NCI-H510A (cell line): ENCODE measurements around the gene PLA2G2F.

Experiments used
- DNase-seq: peaks from one replicate; lab custom pipeline; 2025; lab: John Stamatoyannopoulos, UW

PLA2G2F gene

DNA sequence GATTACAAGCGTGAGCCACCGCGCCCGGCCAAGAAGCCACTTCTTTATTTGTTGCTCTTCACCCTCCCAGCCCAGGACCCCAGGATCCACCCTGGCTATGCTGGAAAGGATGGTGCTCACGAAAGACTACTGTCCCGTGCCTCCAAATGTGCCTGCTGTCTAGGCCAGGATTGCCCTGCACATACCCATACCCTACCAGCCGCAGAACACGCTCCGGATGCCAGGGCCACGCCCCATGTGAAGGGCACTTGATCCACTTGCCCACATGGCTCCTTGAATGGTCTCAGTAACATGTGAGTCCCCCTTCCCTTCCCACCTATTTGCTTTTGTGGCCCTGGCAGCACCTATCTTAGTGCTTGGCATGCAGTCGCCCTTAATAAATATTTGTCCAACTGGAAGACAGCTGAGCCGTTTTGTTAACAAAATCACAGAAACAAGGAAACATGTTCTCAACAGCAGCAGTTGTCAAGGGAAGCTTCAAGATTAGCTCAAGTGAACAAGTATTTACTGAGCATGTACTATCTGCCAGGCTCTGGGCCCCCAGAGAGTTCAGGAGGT is 33.0 kb downstream of the PLA2G2F start:
- no peak for DNase-seq

DNA sequence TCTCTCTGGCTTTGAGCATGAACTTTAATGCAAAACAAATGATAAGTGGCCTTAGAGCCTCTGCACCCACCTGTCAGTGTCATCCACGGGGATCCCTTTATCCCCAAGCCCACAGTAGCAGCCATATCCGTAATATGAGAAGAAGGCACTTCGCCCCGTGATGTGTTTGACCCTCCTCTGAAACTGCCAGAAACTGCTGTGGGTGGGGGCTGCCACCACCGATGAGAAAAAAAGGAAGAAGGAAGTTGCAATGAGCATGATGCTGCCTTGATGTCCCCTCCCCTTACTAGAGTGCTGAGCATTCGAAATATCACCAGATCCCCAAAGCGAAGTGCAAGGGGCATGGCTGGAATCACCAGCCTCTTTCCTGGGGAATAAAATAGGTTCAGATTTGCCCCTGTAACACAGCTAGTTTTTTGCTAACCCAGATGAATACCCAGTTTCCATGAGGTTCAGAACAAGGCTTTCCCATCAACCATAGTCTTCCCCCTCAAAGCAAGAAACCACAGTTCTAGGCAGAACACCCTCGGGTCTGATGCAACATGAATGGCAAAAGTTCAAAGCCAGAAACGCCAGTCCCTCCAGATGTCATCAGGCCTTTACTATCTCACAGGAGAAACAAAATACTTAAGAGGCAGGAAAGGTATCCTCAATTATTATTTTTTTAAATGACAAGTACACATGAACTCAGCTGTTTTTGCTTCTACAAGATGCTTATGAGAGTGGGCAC is 36.0 kb downstream of the PLA2G2F start:
- DNase-seq: no peak

DNA sequence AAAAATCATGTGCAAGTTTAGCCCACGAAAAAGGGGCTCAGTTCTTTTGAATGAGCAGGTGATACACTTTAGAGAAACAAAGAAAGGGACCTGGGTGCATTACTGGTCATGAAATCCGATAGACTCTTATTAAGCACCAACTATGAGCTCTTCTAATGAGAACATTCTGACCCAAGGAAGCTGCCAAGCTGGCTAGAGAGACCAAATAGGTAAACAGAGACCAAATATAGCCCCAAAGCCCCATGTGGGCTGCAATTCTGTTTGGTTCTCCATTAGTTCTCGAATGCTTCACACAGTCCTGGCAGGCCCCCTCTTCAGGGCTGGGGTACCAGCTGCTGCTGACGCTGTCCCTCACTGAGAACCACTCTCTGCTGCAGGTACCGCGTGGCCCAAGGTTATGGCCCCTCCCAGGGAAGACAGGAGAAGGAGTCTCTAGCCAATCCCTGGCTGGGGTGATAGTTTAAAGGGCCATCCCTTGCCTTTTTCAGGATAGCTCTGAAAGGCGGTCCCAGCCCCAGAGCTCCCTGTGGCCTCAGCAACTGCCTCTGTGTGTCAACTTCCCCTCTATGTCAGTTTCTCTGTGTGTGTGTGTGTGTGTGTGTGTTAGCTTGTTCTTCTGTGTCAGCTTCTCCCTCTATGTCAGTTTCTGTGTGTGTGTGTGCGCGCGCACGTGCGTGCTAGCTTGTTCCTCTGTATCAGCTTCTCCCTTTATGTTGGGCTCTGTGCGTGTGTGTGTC is 39.7 kb downstream of the PLA2G2F start:
- DNase-seq: no peak

DNA sequence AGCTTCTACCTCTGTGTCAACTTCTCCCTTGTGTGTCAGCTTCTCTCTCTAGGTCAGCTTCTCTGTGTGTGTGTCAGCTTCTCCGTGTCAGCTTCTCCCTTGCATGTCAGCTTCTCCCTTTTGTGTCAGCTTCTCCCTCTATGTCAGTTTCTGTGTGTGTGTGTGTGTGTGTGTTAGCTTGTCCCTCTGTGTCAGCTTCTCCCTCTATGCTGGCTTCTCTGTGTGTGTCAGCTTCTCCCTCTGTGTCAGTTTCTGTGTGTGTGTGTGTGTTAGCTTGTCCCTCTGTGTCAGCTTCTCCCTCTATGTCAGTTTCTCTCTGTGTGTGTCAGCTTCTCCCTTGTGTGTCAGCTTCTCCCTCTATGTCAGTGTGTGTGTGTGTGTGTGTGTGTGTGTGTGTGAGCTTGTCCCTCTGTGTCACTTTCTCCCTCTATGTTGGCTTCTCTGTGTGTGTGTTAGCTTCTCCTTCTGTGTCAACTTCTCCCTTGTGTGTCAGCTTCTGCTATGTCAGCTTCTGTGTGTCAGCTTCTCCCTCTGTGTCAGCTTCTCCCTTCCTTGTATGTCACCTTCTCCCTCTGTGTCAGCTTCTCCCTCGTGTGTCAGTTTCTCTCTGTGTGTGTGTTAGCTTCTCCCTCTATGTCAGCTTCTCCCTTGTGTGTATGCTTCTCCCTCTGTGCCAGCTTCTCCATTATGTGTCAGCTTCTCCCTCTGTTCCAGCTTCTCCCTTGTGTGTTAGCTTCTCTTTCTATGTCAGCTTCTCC is 40.4 kb downstream of the PLA2G2F start:
- no peak for DNase-seq

DNA sequence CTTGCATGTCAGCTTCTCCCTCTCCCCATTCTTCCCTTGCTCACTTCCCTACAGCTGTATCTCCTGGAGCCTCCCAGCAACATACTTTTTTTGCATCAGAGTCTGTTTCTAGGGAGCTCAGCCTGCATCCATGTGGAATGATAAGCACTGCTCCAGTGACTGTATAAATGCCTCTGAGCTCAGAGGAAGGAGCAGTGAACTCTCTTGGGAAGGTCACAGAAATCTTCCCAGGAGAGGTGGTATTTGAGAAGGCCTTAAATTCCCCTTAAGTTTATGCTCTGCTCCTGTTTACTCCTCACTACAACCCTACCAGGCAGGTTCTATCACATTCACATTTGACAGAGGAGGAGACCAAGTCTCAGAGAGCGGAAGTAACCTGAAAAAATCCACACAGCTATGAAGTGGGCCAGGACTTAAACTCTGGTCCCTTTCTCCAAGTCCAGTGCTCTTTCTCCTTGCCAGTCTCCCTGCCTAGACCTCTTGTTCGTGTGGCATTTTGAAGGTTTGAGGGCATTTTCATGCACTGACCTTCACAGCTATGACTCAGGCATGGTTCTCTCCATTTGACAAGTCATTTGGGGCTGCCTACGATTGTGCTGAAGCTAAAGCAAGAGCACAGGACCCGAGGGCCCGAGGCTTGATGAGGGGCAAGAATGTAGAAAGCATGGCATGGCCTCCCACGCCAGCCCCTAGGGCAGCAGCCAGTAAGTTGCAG is 41.2 kb downstream of the PLA2G2F start:
- no peak for DNase-seq

DNA sequence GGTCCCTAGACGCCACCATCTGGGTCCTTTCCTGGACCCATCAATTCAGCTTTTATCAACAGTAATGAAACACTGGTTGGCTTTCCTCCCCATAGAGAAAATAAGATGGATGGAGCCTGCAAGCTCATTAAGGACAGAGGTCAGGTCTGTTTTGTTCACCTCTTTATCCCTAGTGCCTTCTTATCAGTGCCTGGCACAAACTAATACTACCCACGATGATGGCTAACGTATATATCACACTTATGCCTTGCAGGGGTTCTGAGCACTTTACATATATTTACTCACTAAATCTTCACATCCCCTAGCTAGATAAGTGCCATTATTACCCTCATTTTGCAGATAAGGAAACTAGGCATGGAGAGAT is 41.7 kb downstream of the PLA2G2F start:
- no peak for DNase-seq

DNA sequence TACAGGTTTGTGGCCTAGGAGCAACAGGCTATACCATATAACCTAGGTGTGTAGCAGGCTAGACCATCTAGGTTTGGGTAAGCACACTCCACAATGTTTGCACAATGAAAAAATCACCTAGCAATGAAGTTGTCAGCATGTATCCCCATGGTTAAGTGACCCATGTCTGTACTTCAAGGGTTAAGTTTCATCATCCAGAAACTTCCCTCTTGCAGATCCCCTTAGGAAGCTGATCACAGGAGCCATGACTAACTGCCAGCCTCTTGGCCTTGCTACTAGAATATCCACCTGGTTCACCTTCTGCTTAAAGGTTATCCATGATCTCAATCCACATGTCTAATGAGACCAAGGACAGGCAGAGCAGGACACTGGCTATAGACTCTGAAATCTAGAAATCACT is 43.3 kb downstream of the PLA2G2F start:
- no peak for DNase-seq

DNA sequence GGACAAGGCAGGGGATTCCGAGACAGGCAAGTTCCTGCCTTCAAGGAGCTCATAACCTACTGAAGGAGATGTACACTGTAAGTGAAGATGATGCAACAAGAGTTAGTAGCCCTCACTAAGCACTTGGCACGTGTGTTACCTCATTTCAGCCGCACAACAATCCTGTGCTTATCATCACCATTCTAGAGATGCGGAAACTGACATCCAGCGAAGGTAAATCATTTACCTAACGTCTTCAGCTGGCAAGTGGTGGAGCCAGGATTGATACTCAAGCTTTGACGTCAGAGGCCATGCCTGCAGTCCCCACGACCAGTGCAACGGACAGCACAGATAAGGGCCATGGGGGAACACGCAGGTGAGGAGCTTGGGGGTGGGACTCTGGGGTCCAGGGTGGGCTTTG is 43.9 kb downstream of the PLA2G2F start:
- DNase-seq: no peak

DNA sequence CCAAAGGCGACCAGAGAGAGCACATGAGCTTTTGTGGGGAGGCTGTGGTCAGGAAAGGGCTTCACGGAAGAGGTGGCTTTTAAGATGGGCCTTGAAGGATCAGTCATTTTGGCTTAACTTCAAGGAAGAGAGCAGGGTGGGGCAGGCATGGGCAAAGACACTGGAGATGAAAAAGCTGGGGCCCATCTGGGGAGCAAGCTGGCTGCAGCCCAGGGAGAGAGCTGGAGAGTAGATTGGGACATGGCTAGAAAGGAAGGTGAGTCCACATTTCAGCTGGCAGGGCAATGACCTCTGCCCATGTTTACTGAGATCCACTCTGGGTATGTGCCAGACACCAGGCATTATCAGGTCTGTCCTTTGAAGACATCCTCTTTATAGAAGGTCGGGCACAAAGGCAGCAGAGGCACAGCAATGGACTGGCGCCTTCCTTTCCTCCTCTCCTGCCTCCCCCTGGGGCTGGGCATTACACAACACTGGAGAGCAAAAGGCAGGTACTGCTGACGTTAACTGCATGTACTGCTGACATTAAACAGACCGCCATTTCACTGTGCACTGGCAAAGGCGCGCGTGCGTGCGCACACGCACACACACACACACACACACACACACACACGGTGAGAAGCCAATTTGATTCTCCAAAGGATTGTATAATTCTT is 44.6 kb downstream of the PLA2G2F start:
- DNase-seq: no peak

DNA sequence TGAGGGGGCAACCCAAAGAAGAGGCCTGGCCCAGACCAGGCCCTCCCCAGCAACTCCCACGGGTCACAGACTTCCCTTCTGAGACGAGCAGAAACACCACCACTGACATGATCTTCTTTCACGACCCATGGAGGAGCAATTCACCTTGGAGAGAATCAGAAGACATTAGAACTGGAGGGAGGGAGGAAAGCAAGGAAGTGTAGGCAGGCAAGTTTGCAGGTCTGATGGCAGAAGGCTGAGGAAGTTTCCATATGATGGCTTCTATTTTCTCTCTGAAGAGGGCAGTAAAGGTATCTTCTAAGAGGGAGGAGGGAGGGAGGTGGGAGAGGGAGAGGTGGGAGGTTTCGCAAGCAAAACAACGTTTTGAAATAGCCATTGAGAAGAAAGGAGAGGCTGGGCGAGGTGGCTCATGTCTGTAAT is 45.4 kb downstream of the PLA2G2F start:
- no peak for DNase-seq

DNA sequence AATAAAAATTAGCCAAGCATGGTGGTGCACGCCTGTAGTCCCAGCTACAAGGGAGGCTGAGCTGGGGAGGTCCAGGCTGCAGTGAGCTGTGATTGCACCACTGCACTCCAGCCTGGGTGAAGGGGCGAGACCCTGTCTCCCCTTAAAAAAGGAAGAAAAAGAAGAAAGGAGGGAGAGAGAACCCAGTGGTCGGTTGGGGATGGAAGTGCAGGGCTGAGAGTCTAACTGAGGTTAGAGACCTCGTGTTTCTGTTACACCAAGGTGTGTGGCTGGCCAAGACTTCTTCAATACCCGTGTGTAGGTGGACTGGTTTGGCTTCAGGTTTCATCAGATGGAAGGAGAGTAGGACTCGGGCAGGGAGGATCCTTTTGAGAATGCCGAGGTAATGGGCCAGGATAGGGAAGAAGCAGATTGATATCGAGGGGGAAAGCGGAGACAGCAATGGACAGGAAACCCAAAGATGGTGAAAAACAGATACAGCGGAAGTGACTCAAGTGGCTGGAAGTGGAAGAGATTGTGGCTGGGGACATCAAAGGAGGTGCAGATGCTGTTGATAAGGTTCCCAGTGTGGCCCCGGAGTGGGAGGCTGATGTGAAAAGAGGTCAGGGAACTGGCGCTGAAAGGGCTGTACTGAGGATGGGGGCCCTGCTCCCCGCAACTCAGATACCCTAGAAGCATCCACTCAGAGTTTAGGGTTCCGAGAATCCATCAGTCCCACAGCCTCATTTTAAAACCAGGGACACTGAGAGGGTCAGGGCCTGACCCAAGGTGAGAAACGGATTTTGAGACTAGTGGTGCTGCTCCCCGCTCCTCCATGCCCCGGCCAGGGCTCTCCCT is 46.1 kb downstream of the PLA2G2F start:
- no peak for DNase-seq

DNA sequence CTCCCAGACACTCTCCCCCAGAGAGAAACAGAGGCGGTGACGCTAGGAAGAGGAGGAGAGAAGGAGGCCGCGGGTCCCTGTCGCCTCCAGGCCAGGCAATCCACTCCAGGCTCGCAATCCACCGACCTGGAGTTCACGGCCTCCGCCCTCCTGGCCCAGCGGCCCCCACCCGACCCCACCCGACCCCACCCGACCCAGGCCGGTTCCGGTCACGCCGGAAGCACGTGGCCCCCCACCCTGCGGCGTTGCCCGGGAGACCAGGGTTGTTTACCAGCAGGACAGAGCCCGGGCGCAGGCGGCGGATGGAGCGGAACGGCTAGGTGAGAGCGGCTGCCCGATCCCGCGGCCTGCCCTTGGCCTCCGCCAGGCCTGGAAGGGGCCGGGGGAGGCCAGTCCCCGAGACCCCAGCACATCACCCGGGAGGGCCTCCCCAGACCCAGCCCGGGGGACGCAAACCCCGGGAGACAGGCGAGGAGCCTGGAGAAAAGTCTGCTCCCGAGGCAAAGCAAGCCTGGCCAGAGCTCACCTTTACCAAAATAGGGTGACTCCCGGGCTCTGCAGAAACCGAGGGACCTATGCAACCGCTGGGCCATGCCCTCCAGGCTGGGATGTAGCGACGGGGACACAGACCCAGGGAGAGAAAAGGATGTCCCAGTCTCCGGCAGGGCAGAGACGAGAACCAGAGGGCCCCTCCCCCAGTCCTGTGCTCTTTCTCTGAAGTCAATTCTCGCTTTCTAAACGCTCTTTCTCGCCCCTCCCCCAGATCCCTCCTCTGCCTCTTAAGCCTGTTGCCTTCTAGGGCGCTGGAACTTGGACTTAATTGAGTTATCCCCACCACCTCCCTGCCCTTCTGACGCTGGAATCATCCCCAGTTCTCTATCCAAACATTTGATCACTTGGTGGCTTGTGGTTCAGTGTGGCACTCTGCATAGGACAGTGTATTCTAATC is 47.0 kb downstream of the PLA2G2F start, which contains the start of the genes PLA2G2C and UBXN10:
Gene PLA2G2C, minus strand, starts transcription at position 685 of the 949 bp plus-strand sequence. CDS start 9,155 bp downstream, outside the sequence.
Gene UBXN10, plus strand, starts transcription at position 263 of the 949 bp plus-strand sequence. CDS start 4,466 bp downstream, outside the sequence.
- DNase-seq: peak; percentile 37

DNA sequence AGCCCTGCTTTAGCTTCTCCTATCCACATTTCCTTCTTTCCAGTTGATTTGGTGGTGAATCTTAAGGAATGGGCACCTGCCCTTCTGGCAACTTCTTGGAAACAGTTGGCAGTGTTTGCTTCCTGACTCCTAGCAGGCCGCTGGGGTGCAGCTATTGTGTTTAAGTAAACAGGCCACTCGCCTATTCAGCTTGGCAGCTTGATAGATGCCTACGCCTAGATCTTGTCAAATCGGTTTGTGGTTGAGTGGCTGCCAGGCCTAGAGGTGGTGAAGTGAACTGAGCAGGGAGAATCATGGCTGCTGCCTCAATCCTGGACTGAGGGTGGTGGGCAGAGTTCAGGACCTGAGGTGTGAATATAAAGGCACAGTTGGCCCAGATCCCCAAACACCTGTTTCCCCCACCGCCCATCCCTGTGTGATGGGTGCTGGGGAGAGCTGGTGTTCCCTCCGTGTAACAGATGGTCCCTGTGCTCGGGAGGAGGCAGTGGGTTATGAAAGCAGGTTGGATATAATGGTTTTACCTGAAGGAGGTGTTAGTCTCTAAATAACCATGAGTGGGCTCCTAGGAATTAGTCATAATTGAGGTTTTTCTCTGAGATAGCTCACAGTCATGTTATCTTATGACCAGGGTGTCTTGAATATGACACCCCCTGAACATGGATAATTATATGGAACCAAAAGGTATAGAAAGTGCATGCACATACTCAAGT is 48.1 kb downstream of the PLA2G2F start:
- DNase-seq: peak; percentile 72

DNA sequence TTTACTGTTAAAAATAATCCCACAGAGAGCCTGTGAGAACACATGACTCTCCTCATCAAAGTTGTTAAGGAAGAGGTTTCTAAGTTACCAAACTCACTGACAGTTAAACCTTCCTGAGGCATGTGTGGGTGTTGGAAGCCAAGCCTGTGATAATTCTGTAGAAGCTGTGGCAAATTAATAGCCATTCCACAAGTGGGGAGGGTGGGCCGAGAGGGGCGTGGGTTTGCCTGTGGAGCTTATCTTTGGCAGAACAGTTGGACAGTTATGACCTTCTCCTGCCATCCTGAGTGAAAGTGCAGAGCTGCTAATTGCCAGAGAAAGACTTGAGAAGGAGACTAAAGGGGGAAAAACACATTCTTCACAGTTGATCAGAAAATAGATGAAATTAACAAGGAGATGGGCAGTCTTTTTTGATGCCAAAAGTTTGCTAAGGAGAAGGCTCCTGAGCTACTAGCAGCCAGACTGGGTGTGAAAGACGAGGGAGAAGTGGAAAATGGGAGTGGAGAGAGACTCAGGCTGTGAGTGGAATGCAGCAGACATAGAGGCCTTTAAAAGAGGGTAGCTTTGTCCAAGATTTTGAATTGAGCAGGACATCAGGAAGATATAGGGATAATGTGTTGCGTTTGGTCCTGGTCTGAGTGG is 48.8 kb downstream of the PLA2G2F start:
- DNase-seq: no peak

DNA sequence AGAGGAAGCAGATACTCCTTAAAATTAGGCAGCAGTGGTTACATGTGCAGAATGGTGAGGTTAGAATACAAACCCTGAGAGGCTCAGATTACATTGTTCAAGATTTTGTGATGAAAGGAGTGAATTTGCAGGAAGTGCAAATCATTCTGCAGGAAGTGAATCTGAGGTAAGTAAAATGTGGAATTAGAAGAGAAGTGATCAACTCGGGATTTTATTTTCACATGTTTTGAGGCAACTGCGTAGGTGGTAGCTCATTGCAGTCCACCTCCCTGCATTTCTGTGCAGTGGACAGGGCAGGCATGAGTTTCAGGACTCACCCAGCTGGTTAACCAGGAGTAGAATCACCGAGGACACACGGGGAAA is 49.3 kb downstream of the PLA2G2F start:
- no peak for DNase-seq

DNA sequence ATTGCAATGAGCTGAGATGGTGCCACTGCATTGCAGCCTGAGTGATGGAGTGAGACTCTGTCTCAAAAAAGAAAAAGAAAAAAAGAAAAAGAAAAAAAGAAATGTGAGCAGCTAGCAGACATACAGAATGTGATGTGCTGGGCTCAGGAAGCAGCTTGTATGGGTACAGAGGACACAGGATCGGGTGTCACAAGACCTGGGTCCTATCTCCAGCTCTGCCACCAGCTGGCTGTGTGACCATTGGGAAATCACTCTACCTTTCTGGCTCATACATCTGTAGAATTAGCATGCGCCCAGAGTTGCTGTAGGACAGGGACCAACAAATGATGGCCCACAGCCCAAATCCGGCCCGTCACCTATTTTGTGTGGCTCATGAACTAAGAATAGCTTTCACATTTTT is 50.5 kb downstream of the PLA2G2F start:
- no peak for DNase-seq

DNA sequence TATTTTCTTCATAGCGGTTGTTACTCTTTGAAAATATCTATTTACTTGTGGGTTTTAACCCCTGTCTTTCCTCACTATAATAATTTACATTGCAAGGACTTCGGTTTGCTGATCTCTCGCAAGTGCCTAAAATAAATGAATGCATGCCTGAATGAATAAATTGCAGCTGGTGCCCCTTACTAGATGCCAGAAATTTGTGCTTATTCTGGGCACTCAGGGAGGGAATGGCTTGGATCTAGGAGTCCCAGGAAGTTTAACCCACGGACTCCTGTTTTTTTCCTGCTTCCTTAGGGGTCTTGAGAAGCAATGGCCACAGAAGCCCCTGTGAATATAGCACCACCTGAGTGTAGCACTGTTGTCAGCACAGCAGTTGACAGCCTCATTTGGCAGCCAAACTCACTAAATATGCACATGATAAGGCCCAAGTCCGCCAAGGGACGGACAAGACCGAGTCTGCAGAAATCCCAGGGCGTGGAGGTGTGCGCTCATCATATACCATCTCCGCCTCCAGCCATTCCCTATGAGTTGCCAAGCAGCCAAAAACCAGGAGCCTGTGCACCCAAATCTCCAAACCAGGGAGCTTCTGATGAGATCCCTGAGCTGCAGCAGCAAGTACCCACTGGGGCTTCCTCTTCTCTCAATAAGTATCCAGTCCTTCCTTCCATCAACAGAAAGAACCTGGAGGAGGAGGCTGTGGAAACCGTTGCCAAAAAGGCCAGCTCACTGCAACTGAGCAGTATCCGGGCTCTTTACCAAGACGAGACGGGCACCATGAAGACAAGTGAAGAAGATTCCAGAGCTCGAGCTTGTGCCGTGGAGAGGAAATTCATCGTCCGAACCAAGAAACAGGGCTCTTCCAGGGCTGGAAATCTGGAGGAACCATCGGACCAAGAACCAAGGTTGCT is 51.4 kb downstream of the PLA2G2F start:
- no peak for DNase-seq
